GM04503 (cell line): Measurements from ENCODE around the gene EFCAB11.

Source experiments
- DNase-seq: peaks from one replicate; pipeline ENCODE4 v3.0.0-alpha.2; 2012; ENCODE audit warnings: low read depth

The EFCAB11 gene

DNA sequence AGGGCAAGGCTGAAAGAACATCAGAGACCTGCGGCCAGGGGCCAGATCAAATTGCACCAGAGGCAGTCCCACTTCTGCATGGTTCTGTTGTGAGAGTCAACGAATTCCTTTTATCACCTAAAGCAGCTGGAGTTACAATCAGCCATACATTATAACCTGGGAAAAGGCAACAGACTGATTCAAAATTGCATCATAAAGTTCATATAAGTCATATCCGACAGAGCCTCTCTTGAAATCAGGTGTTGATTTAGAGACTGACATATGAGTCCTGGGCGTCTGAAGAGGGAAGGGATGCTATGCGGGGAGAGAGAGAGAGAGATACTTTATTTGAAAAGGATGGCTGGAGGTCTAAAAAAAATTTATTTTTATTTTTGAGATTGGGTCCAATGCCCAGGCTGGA is 89.4 kb downstream of the EFCAB11 start:
- DNase-seq, result no peak

DNA sequence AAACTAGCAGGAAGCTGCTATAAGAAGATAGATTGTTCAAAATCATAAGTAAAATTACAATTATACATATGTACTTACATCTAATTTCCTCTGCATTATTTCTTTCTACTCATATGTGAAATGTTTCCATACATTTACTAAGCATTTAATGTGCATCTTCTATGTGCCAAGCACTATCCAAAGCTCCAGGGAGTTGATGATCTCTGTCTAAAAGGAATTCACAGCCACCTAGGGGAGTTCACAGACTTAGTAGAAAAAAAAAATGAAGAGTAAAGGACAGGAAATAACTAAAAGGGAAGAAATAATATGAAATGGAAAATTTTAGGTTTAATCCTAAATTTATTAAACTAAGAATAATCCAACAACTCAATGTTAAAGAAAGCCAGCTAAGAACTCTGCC is 91.7 kb downstream of the EFCAB11 start:
- DNase-seq, result no peak

GRCh38 chr14:89861630-89862029 is 92.9 kb downstream of the EFCAB11 start:
- DNase-seq, result no peak

DNA sequence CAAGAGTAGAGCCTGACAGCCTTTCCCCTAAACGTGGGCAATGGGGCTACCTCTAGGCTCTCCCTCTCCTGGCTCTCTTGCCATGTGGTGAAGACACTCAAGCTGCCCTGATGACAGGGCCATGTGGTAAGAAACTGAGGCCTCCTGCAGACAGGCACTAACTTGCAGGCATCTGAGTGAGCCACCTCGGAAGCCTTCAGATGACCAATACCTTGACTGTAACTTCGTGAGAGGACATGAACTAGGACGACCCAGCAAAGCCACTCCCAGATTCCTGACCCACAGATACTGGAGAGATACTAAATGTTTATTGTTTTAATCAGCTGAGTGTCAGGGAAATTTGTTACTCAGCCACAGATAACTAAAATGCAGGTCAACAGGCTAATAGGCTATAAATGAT is 96.4 kb downstream of the EFCAB11 start:
- DNase-seq, result no peak

DNA sequence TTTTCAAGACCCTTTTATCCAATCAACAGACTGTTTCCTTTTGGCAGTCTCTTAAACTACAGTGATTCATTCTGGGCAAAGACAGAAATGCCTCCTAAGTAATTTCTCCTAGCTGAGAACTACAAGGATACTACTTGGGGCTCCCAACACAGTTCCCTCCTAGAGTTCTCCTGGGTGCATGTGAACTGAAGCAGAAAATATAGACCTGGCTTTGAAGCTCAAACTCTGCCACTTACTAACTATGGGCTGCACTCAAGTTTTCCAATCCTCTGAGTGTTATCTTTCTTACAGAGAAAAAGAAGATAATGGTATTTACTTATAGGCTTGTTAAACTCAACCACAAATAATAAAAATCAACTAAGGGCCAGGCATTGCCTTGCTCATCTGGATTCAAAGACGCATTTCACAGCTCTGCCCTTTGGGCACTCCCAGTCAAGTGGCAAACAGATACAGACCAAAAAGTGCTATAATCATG is 97.6 kb downstream of the EFCAB11 start:
- no peak for DNase-seq

GRCh38 chr14:89855961-89856656 is 98.4 kb downstream of the EFCAB11 start:
- DNase-seq, result peak; percentile 74

- peak; percentile 50 for DNase-seq
Measured at GRCh38 chr14:89853936-89854693, 100.4 kb downstream of the EFCAB11 start.

DNA sequence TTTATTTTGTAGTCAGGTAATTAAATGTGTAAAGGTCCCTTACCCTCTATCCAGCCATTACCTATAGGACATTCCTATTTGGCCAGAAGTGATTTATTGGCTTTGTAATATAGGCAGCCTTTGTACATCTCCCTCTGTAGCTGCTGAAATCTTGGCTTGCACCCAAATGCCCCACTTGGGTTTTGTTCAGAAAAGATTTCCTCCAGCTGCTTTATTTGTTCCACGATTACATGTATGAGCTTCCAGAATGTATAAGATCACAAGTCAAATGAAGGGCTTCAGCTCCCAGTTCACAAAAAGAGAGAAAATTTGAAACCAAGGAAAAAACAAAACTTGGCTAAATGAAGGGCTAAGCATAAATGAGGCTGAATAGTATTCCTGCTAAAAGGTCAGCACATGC is 103.4 kb downstream of the EFCAB11 start:
- no peak for DNase-seq

DNA sequence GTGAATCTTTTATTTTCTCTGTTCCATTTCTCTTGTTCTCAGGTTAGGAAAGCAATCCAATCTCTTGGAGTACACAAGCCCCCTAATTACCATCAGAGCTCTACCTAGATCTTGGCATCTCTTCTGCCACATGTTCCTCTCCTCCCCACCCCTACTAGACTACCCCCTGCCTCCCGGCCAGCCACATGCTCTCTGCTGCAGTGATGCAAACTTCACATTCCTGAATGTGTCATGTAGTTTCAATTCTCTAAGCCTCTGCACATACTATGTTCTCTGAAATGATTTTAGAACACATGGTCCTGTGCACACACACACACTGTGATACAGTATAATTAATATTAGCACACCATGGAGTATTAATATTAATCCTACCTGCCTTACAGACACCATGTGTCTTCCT is 104.6 kb downstream of the EFCAB11 start:
- no peak for DNase-seq

- DNase-seq, result no peak
Measured at GRCh38 chr14:89848165-89848564, 106.4 kb downstream of the EFCAB11 start.

GRCh38 chr14:89845346-89845745 is 109.2 kb downstream of the EFCAB11 start:
- no peak for DNase-seq

DNA sequence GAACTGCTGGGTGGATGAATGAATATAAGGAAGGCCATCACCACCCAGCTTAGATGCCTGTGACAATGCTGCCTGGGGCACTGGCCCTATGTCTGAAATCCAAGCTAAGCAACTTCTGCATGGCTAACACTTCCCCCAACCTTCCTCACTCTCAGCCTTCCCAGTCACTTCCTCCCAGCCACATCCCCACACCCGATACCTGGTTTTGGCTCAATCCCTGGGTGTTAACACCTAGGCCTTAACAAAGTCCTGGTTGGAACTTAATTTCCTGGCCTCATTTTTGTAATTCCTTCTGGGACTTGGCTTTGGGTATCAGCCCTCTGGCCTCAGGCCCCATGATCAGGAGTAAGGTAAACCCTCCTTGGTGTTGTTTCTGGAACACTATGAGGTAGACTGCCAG is 110.0 kb downstream of the EFCAB11 start:
- DNase-seq, result no peak

- no peak for DNase-seq
Measured at GRCh38 chr14:89842837-89843236, 111.7 kb downstream of the EFCAB11 start.

DNA sequence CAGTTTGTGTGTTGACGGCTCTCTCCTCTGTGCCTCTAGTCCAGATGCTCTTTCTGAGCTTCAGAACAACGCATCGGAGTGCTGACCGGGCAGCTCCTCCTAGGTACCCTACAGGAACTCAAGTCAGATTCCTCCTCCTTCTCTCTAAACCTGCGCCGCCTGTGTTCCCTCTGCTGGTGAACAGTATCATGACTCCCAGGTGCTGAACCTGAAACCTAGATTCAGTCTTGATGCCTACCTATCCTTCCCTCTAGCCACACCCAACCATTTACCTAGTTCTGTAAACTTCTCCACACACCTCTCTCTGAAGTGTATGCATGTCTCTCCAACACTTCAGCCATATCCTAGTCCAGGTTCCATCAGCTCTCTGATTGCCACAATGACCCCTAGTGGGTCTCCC is 112.7 kb downstream of the EFCAB11 start:
- DNase-seq, result no peak

DNA sequence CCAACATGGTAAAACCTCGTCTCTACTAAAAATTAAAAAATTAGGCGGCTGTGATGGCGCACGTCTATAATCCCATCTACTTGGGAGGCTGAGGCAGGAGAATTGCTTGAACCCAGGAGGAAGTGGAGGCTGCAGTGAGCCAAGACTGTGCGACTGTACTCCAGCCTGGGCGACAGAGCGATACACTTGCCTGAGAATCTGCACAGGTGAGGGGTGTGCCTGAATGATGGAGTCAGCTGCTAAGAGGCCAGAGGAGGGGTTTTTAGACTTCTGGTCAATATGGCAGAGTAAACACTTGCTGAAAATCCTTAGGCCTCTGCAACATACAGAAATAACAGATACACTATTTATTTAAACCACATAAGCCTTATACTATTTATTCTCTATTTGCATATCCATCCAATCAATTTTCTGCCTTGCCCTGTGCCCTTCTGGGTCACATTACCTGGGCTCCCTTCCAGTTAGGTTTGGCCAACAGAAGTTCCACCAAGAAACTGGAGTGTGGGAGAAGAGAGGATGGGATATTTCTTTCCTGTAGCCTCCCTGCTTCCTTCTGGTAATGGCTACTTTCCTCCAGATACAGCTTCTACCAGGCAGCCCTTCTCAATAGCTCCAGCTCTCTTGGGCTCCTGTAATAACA is 117.6 kb downstream of the EFCAB11 start:
- DNase-seq, result no peak

GRCh38 chr14:89833661-89834060 is 120.9 kb downstream of the EFCAB11 start:
- no peak for DNase-seq

GRCh38 chr14:89833120-89833532 is 121.4 kb downstream of the EFCAB11 start:
- no peak for DNase-seq

- DNase-seq, result no peak
Measured at GRCh38 chr14:89828471-89829165, 125.9 kb downstream of the EFCAB11 start.

GRCh38 chr14:89827265-89827664 is 127.3 kb downstream of the EFCAB11 start:
- no peak for DNase-seq

- DNase-seq, result no peak
Measured at GRCh38 chr14:89826596-89826995, 127.9 kb downstream of the EFCAB11 start.

- no peak for DNase-seq
Measured at GRCh38 chr14:89823743-89824142, 130.8 kb downstream of the EFCAB11 start.

GRCh38 chr14:89814126-89814525 is 140.4 kb downstream of the EFCAB11 start:
- no peak for DNase-seq
